ENCODE data around the gene SPI1. TPM values are rescaled to one million over a fixed set of nuclear protein-coding genes. Genes with fewer than 3 reads are reported as not detected.

Gene SPI1
- total RNA-seq (2014; rRNA removed; shearing (Covaris generic)), result not detected in 2 replicates
- polyA plus RNA-seq (2015; cell fraction: cytosol; rRNA removed), result not detected in 2 replicates
- 2.0 TPM in 1 of 2 replicates, not detected in the other for polyA plus RNA-seq (2015; cell fraction: nucleus; rRNA removed)

GRCh38 chr11:47378010-47378835 is at the start of gene SPI1:
SPI1 (minus strand) TSS chr11:47378547; CDS start chr11:47378353, 194 bp downstream.
- in situ Hi-C loops (cut with HindIII; ENCODE audit: low pct_unique_long_range_greater_than_20kb, low sequenced_read_pairs), result no loop called here

GRCh38 chr11:47426062-47426956 is 48.0 kb upstream of the SPI1 start, which contains the start of gene PSMC3:
PSMC3 (minus strand) TSS chr11:47426439; CDS start chr11:47426279, 160 bp downstream.
- in situ Hi-C loops (cut with HindIII; ENCODE audit: low pct_unique_long_range_greater_than_20kb, low sequenced_read_pairs), result no loop called here
- DNase-seq (ENCODE audit: low read depth, low spot score), result peak; percentile 97

More at GRCh38 chr11:47378010-47378835, at the start of gene SPI1:
- DNase-seq (ENCODE audit: low read depth, low spot score), result no peak

GRCh38 chr11:47425611-47426010 is 47.3 kb upstream of the SPI1 start:
- DNase-seq (ENCODE audit: low read depth, low spot score), result no peak
- in situ Hi-C loops (cut with HindIII; ENCODE audit: low pct_unique_long_range_greater_than_20kb, low sequenced_read_pairs), result no loop called here

- no peak for DNase-seq (ENCODE audit: low read depth, low spot score)
- in situ Hi-C loops (cut with HindIII; ENCODE audit: low pct_unique_long_range_greater_than_20kb, low sequenced_read_pairs), result no loop called here
Measured at GRCh38 chr11:47418454-47419259, 40.3 kb upstream of the SPI1 start.

GRCh38 chr11:47417712-47418111 is 39.4 kb upstream of the SPI1 start:
- no peak for DNase-seq (ENCODE audit: low read depth, low spot score)
- in situ Hi-C loops (cut with HindIII; ENCODE audit: low pct_unique_long_range_greater_than_20kb, low sequenced_read_pairs), result no loop called here

GRCh38 chr11:47415949-47416472 is 37.7 kb upstream of the SPI1 start:
- DNase-seq (ENCODE audit: low read depth, low spot score), result no peak
- in situ Hi-C loops (cut with HindIII; ENCODE audit: low pct_unique_long_range_greater_than_20kb, low sequenced_read_pairs), result no loop called here

- DNase-seq (ENCODE audit: low read depth, low spot score), result no peak
- in situ Hi-C loops (cut with HindIII; ENCODE audit: low pct_unique_long_range_greater_than_20kb, low sequenced_read_pairs), result no loop called here
Measured at GRCh38 chr11:47415091-47415854, 36.9 kb upstream of the SPI1 start.

- DNase-seq (ENCODE audit: low read depth, low spot score), result no peak
- in situ Hi-C loops (cut with HindIII; ENCODE audit: low pct_unique_long_range_greater_than_20kb, low sequenced_read_pairs), result no loop called here
Measured at GRCh38 chr11:47414685-47415070, 36.3 kb upstream of the SPI1 start.

GRCh38 chr11:47413908-47414684 is 35.7 kb upstream of the SPI1 start:
- in situ Hi-C loops (cut with HindIII; ENCODE audit: low pct_unique_long_range_greater_than_20kb, low sequenced_read_pairs), result no loop called here
- no peak for DNase-seq (ENCODE audit: low read depth, low spot score)

- in situ Hi-C loops (cut with HindIII; ENCODE audit: low pct_unique_long_range_greater_than_20kb, low sequenced_read_pairs), result no loop called here
- no peak for DNase-seq (ENCODE audit: low read depth, low spot score)
Measured at GRCh38 chr11:47413351-47413750, 35.0 kb upstream of the SPI1 start.

GRCh38 chr11:47411884-47412746 is 33.8 kb upstream of the SPI1 start:
- in situ Hi-C loops (cut with HindIII; ENCODE audit: low pct_unique_long_range_greater_than_20kb, low sequenced_read_pairs), result no loop called here
- DNase-seq (ENCODE audit: low read depth, low spot score), result peak; percentile 75

GRCh38 chr11:47410370-47411264 is 32.3 kb upstream of the SPI1 start:
- in situ Hi-C loops (cut with HindIII; ENCODE audit: low pct_unique_long_range_greater_than_20kb, low sequenced_read_pairs), result no loop called here
- no peak for DNase-seq (ENCODE audit: low read depth, low spot score)

- in situ Hi-C loops (cut with HindIII; ENCODE audit: low pct_unique_long_range_greater_than_20kb, low sequenced_read_pairs), result no loop called here
- DNase-seq (ENCODE audit: low read depth, low spot score), result no peak
Measured at GRCh38 chr11:47409440-47410369, 31.4 kb upstream of the SPI1 start.
